Activated T-cell treated with anti-CD3 and anti-CD28 coated beads, Interleukin-2, amount 50 U/mL, for 72 hours (primary cell): ENCODE data around the gene PHLDB2. TPM values are rescaled to one million over a fixed set of nuclear protein-coding genes. Genes with fewer than 3 reads are reported as not detected.

Source experiments
- ATAC-seq, 2 donors: fragments of 150-1000 bp; cut with Tn5 transposase; replicated peaks in 1 of 2; 2 replicates each; pipeline ENCODE4 v1.10.0; 2021; ENCODE audit warnings: moderate library complexity in 2 of 2, mild to moderate bottlenecking in 1 of 2
- DNase-seq, 2 donors: peaks; one replicate each; pipeline ENCODE4 v3.0.0; 2021 to 2022; ENCODE audit warnings: mixed read lengths in 1 of 2
- H3K27ac Mint-ChIP-seq: one replicate; pipeline ENCODE4 v1.8.0; 2022; ENCODE audit warnings: mild to moderate bottlenecking, moderate library complexity, mixed read lengths
- H3K27me3 Mint-ChIP-seq: one replicate; pipeline ENCODE4 v1.8.0; 2022; ENCODE audit warnings: low read depth, mixed read lengths
- H3K36me3 Mint-ChIP-seq, 2 donors: one replicate each; pipeline ENCODE4 v1.8.0; 2022; ENCODE audit warnings: mixed read lengths in 2 of 2, mild to moderate bottlenecking in 1 of 2; ENCODE audit not compliant: insufficient read depth in 2 of 2
- H3K4me1 Mint-ChIP-seq: one replicate; pipeline ENCODE4 v1.8.0; 2022; ENCODE audit warnings: low read depth, mixed read lengths
- H3K4me3 Mint-ChIP-seq, 2 donors: one replicate each; pipeline ENCODE4 v1.8.0; 2022; ENCODE audit warnings: mild to moderate bottlenecking in 2 of 2, mixed read lengths in 2 of 2, moderate library complexity in 2 of 2
- H3K9me3 Mint-ChIP-seq, 2 donors: one replicate each; pipeline ENCODE4 v1.8.0; 2022; ENCODE audit warnings: mixed read lengths in 2 of 2
- total RNA-seq, 2 donors: library from RNA; stranded (reverse); gene quantifications; one replicate each; pipeline ENCODE4 v1.2.3, GENCODE V29; 2022

PHLDB2 gene
- total RNA-seq, 2 donors from 2014 or later: 1.1 to 2.5 TPM

- DNase-seq: no peak
- Mint-ChIP-seq H3K27ac (peak overlapping the region; percentile 26), H3K4me3 (peak overlapping the region in 1 of 2 donors; percentile 3), H3K27me3 (no peaks in the 10 kb centered on the region), H3K9me3 (no peaks in the 10 kb centered on the region), H3K36me3 (peaks cover 6 to 16% of the 10 kb centered on the region in 2 donors), H3K4me1 (peaks cover 68% of the 10 kb centered on the region)
- ATAC-seq: peak; percentile 49 to 81
Observed at GRCh38 chr3:111984636-111985298, 125.7 kb downstream of the PHLDB2 start.

DNA sequence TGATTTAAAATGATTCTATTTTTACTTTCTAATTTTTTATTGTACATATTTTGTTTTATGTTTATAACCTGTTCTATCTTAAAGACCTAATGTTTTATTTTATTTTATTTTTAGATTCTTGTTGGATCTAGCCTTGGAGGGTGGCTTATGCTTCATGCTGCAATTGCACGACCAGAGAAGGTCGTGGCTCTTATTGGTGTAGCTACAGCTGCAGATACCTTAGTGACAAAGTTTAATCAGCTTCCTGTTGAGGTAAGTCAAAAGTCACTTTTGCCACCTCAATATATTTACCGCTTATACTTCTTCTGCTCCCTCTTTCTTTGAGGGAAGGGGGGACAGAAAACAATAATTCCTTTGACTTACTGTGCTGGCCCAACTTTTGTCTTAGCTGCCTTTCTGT is 127.7 kb downstream of the PHLDB2 start:
- DNase-seq: no peak
- no peaks in the 10 kb centered on the region for H3K9me3 Mint-ChIP-seq
- peak overlapping the region in 1 of 2 donors; percentile 40 for H3K4me3 Mint-ChIP-seq
- no peak for ATAC-seq
- no peaks in the 10 kb centered on the region for H3K27me3 Mint-ChIP-seq
- peak overlapping the region; percentile 91 for H3K27ac Mint-ChIP-seq
- peaks cover 48% of the 10 kb centered on the region for H3K4me1 Mint-ChIP-seq
- peaks cover 6 to 16% of the 10 kb centered on the region in 2 donors for H3K36me3 Mint-ChIP-seq

- H3K27ac Mint-ChIP-seq: no peak overlapping the region
- DNase-seq: no peak
- peaks cover 6 to 17% of the 10 kb centered on the region in 2 donors for H3K36me3 Mint-ChIP-seq
- no peak overlapping the region for H3K4me3 Mint-ChIP-seq
- H3K4me1 Mint-ChIP-seq: peaks cover 27% of the 10 kb centered on the region
- H3K27me3 Mint-ChIP-seq: no peaks in the 10 kb centered on the region
- ATAC-seq: peak; percentile 47 to 65
- H3K9me3 Mint-ChIP-seq: no peaks in the 10 kb centered on the region
Observed at GRCh38 chr3:111989061-111989678, 130.1 kb downstream of the PHLDB2 start.

- Mint-ChIP-seq H3K9me3 (no peaks in the 10 kb centered on the region), H3K27me3 (no peaks in the 10 kb centered on the region), H3K36me3 (peaks cover 0 to 2% of the 10 kb centered on the region in 2 donors), H3K27ac (no peak overlapping the region), H3K4me3 (no peak overlapping the region), H3K4me1 (no peaks in the 10 kb centered on the region)
- DNase-seq: no peak
- no peak for ATAC-seq
Observed at GRCh38 chr3:111993038-111993437, 134.0 kb downstream of the PHLDB2 start.

GRCh38 chr3:111998636-111999483 is 139.8 kb downstream of the PHLDB2 start, which contains the start of gene TAGLN3:
TAGLN3 (plus strand) TSS chr3:111998922; CDS start chr3:111999423, 501 bp downstream.
- Mint-ChIP-seq H3K27me3 (no peaks in the 10 kb centered on the region), H3K9me3 (no peaks in the 10 kb centered on the region), H3K27ac (no peak within 1 kb of the TSS), H3K36me3 (no peaks in the 10 kb centered on the region), H3K4me3 (peak within 1 kb of the TSS; percentile 69 to 75), H3K4me1 (peaks cover 42% of the 10 kb centered on the region)
- DNase-seq (no peak), ATAC-seq (no peak)

GRCh38 chr3:111999484-112000324 is 140.6 kb downstream of the PHLDB2 start:
- peaks cover 50% of the 10 kb centered on the region for H3K4me1 Mint-ChIP-seq
- no peak for DNase-seq
- no peaks in the 10 kb centered on the region for H3K36me3 Mint-ChIP-seq
- H3K4me3 Mint-ChIP-seq: peak overlapping the region; percentile 69 to 75
- H3K27ac Mint-ChIP-seq: no peak overlapping the region
- ATAC-seq: no peak
- no peaks in the 10 kb centered on the region for H3K9me3 Mint-ChIP-seq
- no peaks in the 10 kb centered on the region for H3K27me3 Mint-ChIP-seq

- ATAC-seq: no peak
- Mint-ChIP-seq H3K27me3 (no peaks in the 10 kb centered on the region), H3K4me1 (peaks cover 57% of the 10 kb centered on the region)
Observed at GRCh38 chr3:112000367-112000771, 141.3 kb downstream of the PHLDB2 start.

DNA sequence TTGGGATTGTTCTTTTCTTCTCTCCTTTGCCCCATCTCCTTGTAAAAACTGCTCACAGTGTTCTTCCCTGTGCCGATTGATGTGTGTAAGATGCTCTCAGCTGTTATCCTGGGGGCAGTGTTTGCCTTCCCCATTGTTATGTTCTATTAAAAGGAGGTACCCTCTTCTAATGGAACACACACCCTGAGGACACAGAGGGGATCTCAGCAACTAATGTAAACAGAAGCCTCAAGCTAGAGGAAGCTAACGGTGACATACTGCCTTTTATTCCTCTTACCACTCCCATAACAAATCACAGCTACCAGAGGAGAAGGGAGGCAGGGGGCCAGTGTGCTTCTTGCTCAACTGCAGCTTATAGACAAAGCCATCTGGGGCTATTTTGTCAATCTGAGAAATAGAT is 141.9 kb downstream of the PHLDB2 start:
- no peak overlapping the region for H3K27ac Mint-ChIP-seq
- peaks cover 60% of the 10 kb centered on the region for H3K4me1 Mint-ChIP-seq
- no peaks in the 10 kb centered on the region for H3K9me3 Mint-ChIP-seq
- DNase-seq (no peak), ATAC-seq (no peak)
- H3K36me3 Mint-ChIP-seq: no peaks in the 10 kb centered on the region
- H3K4me3 Mint-ChIP-seq: no peak overlapping the region
- H3K27me3 Mint-ChIP-seq: no peaks in the 10 kb centered on the region

More at GRCh38 chr3:112000367-112000771, 141.3 kb downstream of the PHLDB2 start:
- Mint-ChIP-seq H3K27ac (no peak overlapping the region), H3K36me3 (no peaks in the 10 kb centered on the region), H3K9me3 (no peaks in the 10 kb centered on the region), H3K4me3 (no peak overlapping the region)
- DNase-seq: no peak

GRCh38 chr3:112001526-112001925 is 142.5 kb downstream of the PHLDB2 start:
- DNase-seq (peak in 1 of 2 donors; percentile 12), ATAC-seq (peak; percentile 41 to 57)
- Mint-ChIP-seq H3K36me3 (no peaks in the 10 kb centered on the region), H3K4me3 (peak overlapping the region in 1 of 2 donors; percentile 56), H3K27ac (no peak overlapping the region), H3K9me3 (no peaks in the 10 kb centered on the region), H3K4me1 (peaks cover 60% of the 10 kb centered on the region), H3K27me3 (no peaks in the 10 kb centered on the region)

- H3K36me3 Mint-ChIP-seq: no peaks in the 10 kb centered on the region
- H3K27ac Mint-ChIP-seq: peak overlapping the region; percentile 72
- peak; percentile 38 to 60 for DNase-seq
- peaks cover 60% of the 10 kb centered on the region for H3K4me1 Mint-ChIP-seq
- no peaks in the 10 kb centered on the region for H3K27me3 Mint-ChIP-seq
- H3K4me3 Mint-ChIP-seq: peak overlapping the region; percentile 41 to 56
- no peaks in the 10 kb centered on the region for H3K9me3 Mint-ChIP-seq
- ATAC-seq: peak; percentile 90 to 91
Observed at GRCh38 chr3:112002096-112002971, 143.3 kb downstream of the PHLDB2 start.

DNA sequence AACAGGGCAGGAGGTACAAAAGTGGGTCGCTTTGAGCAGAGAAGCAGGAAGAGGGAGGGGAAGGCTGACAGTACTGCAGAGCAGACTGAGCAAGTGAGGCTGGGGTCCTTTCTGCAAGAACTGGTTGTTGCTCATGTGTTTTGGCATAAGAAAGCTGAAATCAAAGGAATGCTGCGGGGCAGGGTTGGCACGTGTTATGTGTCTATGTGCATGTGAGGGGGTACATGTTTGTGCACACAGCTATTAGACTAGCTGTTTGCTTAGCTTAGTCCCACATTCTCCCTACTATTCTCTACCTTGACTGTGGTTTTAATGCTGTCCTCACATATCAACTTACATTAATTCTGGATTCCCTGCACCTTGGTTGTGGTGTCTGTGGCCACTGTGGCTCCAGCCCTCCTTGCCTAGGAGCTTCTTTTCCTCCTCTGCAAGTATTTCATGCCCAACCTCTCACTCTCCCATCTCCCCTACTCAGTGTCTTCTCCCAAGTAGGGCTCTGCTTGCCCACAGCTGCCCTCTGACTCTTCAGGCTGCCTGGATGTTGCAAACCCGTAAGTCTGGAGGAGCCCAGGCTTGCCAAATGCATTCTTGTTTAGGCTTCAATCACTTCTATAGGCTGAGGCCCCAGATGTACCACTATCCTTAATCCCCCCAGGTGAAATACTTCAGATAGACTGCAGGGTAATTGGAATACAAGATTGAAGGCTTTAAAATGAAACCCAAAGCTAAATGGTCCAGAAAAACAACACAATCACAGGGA is 144.4 kb downstream of the PHLDB2 start:
- H3K27ac Mint-ChIP-seq: peak overlapping the region; percentile 30
- no peaks in the 10 kb centered on the region for H3K27me3 Mint-ChIP-seq
- H3K9me3 Mint-ChIP-seq: no peaks in the 10 kb centered on the region
- no peak for ATAC-seq
- H3K4me3 Mint-ChIP-seq: no peak overlapping the region
- H3K4me1 Mint-ChIP-seq: peaks cover 59% of the 10 kb centered on the region
- no peak for DNase-seq
- no peaks in the 10 kb centered on the region for H3K36me3 Mint-ChIP-seq
